Activated T-helper 1 cell treated with anti-CD3 and anti-CD28 coated beads, Interleukin-2, amount 50 U/mL, for 16 hours (primary cell): ENCODE results near the gene NKX1-2.

ENCODE experiments used
- DNase-seq, 2 donors: peaks; one replicate each; pipeline ENCODE4 v3.0.0-alpha.2; 2020; ENCODE audit warnings: low read depth in 1 of 2, low spot score in 1 of 2

Gene NKX1-2

GRCh38 chr10:124450012-124450782 is at the start of gene NKX1-2:
TSS of gene NKX1-2 (minus strand) at chr10:124450035. CDS start at chr10:124449943, 92 bp downstream.
- DNase-seq = no peak

GRCh38 chr10:124498056-124498455 is 48.2 kb upstream of the NKX1-2 start:
- DNase-seq = no peak

GRCh38 chr10:124497196-124497881 is 47.5 kb upstream of the NKX1-2 start:
- no peak for DNase-seq

DNA sequence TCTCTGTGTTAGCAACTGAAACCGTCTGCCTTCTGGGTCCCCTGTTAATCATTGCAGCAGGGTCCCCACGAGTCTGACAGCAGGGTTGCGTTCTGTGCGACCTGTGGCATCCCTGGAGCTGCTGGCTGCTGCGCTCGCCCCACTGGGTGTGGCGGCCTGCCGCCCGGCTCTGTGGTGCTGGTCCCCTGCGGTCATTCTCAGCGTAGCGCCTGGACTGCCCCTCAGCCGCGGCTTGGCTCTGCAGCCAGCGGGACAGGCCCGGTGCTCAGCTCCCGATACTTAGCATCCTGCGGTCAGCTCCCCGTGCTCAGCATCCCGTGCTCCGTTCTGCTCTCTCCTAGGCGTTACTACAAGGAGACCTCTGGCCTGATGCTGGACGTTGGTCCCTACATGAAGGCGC is 46.8 kb upstream of the NKX1-2 start:
- DNase-seq = no peak

DNA sequence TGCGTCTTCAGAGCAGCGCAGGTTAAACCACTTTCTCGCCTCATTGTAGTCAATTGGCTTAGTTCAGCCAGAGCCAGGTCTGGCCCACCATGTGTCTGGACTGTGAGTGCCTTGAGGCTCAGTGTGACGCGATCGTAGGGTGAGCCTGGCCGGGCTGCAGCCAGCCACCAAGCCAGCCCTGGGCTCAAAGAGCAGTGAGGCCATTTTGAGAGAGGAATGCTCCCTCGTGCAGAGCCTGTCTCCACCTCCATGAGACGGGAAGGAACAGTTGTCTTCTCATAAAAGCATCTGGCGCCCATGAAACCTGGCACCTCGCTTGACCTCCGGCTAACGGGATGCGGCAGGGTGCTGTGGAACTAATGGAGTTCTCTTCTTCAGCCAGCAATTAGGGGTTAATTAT is 46.3 kb upstream of the NKX1-2 start:
- DNase-seq = no peak

DNA sequence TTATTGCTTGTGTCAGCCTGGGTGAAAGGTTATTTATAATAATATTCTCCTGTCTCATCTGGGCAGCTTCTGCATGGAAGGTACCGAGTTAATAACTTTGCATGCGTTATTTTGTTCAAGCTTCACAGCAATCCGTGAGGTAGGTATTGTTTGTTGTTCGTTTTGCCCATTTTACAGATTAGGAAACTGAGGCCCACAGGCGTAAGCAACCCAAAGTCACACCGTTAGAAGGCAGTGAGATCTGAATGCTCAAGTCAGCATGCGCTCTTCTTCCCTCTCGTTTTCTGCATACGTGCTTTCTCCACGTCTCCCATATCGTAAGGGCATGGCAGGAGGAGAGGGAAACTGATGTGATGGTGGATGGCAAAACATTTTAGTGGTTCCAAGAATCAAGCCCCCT is 45.9 kb upstream of the NKX1-2 start:
- DNase-seq = no peak

- DNase-seq = no peak
Measured at GRCh38 chr10:124495162-124495561, 45.3 kb upstream of the NKX1-2 start.

DNA sequence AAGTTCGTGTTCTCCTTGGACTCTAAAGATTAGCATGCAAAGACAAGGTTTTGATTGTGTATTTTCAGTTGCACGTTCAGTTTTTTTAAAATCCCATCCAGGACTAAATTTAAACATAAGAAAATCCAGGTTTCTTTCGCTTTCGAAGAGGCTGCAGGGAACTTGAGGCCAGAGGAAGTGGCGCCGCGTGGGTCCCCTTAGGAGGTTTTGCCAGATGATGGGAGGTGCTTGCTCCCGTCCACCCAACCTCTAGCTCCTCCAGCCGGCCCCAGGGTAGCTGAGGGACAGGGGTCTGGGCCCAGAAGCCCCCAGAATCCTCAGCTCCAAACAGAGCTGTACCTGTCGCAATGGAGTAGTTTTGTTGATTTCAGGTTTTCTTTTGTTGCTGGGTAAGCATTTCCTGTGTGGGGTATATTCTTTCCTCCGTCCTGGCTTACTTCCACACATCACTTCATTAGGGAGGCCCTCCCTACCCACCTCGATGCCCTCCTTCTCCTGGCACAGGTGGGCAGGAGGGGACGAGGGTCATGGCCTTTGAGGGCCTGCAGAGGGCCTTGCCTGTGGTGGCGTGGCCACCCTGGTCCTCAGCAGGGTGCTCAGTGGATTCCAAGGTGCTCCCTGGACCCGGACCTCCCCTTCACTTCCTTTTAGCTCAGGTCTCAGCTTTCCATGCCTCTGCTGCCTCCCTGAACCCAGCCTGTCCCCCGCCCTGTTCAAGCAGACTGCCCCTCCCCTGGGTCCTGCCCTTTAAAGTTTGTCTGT is 44.4 kb upstream of the NKX1-2 start:
- DNase-seq = no peak

- no peak for DNase-seq
Measured at GRCh38 chr10:124493214-124493882, 43.5 kb upstream of the NKX1-2 start.

GRCh38 chr10:124492266-124492665 is 42.4 kb upstream of the NKX1-2 start:
- DNase-seq = no peak

DNA sequence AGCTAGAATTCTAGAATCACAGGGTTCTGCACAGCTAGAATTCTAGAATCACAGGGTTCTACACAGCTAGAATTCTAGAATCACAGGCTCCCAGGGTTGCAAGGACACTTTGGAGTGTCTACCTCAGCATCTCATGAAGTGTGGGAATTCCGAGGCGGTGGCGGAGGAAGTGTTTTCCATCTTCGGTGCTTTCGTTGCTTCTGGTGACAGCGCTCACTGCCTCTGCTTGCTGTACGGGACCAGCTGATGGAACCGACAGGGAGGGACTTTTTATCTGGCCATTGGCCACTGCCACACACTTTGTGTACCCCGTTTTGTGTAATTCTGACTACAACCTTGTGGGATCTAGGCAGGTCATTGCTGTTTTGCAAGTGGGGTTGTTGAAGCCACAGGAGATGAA is 41.3 kb upstream of the NKX1-2 start:
- no peak for DNase-seq

- DNase-seq = no peak
Measured at GRCh38 chr10:124486635-124487034, 36.8 kb upstream of the NKX1-2 start.

GRCh38 chr10:124484661-124485060 is 34.8 kb upstream of the NKX1-2 start:
- no peak for DNase-seq

DNA sequence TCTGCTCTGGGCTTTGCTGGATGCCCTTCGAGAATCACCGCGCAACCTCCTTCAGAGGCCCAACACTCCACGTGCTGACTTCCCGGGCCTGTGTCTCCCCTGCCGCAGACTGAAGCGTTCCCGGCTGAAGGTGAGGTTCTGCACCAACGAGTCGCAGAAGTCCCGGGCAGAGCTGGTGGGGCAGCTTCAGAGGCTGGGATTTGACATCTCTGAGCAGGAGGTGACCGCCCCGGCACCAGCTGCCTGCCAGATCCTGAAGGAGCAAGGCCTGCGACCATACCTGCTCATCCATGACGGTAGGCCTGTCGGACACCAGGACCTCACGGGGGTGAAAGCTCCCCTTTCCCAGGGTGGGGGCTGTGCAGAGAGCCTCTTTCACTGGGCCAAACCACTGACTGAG is 34.2 kb upstream of the NKX1-2 start:
- DNase-seq = no peak

DNA sequence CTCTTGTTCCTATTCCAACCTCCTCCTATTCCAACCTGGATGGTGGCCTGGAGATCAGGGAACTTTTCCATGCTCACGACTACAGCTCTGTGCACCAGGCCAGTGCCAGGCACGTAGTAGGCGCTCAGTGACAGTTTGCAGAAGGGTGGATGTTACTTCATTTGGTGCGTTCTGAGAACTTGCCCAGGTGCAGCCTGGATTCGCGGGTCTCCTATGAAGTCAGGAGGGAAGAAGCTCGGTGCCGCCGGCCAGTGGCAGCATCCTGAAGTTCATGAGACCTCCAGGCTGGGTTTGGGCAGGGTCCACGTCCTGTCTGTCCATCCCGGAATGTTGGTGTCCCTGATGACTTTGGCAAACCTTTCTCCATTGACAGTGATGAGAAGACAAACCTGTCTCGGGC is 33.0 kb upstream of the NKX1-2 start:
- DNase-seq = no peak

DNA sequence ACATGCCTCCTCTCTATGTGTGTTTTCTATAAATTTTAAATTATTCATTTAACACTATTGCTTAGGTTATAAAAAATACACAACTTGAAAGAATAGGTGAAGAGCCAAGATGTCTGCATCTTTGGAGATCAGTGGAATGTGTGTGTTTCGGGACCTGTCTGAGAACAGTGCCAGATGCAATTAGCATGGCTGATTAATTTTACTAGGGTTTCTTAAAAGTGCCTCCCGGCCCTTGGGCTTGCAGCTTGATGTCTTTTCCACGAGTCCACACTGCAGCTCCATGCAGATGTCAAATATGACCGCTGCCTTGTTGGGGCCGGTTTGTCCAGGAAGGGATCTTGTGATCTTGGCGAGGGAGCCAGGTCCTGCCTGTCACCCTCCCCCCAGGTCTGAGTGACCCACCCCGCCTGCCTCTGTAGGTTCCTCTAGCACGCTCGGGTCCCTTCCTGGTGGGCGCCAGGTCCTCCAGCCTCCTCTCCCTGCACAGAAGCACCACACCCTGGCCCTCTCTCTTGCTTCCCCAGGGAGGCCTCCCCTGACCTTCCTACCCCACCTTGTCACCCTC is 32.5 kb upstream of the NKX1-2 start:
- no peak for DNase-seq

GRCh38 chr10:124481717-124482116 is 31.9 kb upstream of the NKX1-2 start:
- DNase-seq = no peak

DNA sequence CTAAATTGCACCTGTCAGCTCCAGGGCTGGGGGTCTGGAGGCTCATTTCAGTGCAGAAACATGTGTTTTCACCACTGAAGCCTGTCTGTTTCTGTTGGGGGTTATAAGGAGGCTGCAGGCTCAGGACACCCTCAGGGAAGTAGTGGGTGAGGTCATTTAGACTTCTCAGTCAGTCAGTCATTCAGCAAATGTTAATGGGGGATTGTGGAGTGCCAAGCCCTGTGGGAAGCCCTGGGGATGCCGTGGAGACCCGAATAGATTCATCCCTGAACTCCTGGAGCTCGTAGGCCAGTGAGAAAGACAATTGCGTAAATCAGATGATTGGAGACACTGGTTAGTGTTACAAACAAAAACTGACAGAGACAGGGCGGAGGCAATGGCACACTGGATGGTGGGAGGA is 31.0 kb upstream of the NKX1-2 start:
- no peak for DNase-seq

- no peak for DNase-seq
Measured at GRCh38 chr10:124478515-124478914, 28.7 kb upstream of the NKX1-2 start.

GRCh38 chr10:124477614-124478363 is 28.0 kb upstream of the NKX1-2 start:
- no peak for DNase-seq
